GM19239 (cell line): ENCODE results near the gene CCN6.

Source experiments
- DNase-seq: peaks from one replicate; pipeline ENCODE4 v3.0.0; 2011; ENCODE audit warnings: low spot score; ENCODE audit not compliant: insufficient read length
- FAIRE-seq: peaks from 2 replicates; lab custom pipeline; 2011; peaks lifted over from hg19 to GRCh38; lab: Jason Lieb, UNC

The CCN6 gene

DNA sequence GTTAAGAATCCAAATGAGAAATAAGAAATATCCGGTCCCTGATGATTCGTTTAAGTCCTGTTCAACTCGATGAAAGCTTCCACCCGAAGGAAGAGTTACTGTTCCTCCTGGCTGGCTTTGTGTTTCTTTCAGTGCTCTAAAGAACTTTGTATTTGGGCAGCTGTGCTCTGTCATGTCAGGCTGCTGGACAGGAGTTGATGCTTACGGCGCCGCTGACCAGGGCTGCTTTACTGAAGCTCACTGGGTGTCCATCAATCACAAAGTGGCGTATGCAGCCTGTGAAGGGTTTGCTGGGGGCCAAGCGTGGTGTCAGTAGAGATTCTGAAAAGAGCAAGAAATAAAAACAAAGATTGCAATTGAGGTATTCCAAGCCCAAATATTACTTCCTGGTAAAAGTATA, 55.4 kb downstream of the CCN6 start:
- DNase-seq (no peak), FAIRE-seq (no peak)

- DNase-seq: no peak
- no peak for FAIRE-seq
Observed at GRCh38 chr6:112113431-112113830, 59.5 kb downstream of the CCN6 start.

GRCh38 chr6:112113918-112114317, 60.0 kb downstream of the CCN6 start:
- DNase-seq (no peak), FAIRE-seq (no peak)

DNA sequence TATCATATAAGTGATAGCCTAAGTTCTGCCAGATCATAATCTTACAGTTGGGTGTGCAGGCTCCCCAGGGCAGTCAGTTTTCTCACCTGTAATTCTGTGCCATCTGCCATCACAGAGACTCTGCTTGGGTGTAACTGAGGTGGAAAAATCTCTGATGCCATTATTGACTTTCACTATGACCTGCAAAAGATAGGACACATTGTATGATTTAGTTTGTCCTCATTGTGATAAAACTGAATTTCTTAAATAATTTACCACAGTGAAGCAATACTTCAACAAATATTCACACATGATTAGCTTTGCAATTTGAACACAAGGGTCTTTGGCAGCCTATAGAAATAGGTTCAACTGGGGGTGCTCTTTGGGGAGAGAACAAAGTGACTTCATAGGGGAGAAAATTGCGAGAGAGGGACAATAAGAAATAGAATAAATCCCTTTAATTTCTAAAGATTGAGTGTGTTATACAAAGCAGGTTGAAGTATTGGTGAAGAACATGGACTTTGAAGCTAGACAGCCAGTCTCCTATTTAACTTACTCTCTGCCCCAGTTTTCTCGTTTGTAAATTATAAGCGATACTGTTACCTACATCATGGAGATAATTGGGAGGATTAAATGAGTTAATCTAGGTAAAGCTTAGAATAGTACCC, 60.8 kb downstream of the CCN6 start:
- FAIRE-seq (no peak), DNase-seq (no peak)

DNA sequence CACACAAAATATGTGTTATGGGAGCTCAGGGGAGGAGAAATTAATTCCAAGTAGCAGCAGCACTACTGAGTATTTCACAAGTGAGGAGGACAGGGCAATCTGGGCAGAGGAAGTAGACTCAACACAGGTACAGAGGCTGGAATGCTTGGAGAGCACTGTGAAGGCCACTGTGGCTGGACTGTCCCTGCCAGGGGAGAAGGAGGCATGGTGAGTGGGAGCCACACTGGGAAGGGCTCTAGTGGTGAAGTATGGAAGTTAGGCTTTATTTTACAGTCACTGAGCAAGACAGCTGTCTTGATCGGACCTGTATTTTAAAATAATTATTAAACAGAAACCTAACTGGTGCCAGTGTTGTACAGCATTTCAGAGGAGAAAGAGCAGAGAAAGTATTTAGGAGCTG, 62.3 kb downstream of the CCN6 start:
- DNase-seq (no peak), FAIRE-seq (no peak)

DNA sequence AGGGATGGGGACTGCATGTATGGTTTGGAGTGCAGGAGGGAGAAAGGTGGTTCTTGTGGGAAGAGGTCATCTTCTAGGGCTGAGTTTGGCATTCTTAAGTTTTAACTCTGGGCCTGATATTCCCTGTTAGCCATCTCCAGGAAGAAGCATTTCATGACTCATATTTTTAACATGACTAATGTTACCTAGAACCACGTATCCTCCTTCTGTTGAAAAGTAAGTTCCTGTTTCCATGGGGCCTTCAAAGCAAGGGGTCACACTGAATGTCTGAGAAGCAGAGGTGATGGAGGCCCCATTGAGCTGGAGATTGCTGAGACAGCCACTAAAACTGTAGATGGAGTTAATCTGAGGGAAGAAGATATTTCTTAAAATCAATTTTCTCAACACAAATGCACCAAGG, 63.6 kb downstream of the CCN6 start:
- DNase-seq (no peak), FAIRE-seq (no peak)

DNA sequence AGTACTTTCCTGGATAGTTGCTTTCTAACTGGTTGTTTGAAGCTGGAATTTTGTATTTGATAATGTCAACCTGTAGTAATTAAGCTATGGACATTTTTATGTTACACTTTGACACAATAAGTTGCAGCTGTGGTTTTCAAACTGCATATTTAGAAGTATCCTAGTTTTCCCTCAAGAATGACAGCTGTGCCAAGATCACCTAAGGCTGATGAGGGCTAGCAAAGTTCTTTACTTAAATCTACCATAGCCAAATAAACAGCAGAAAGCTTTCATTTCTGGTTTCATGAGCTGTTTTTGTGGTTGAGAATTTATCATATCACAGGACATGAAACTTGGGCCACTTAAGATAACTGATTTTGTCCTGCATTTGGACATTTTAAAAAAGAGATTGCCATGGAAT, 64.1 kb downstream of the CCN6 start:
- FAIRE-seq (no peak), DNase-seq (no peak)
